Sigmoid colon (tissue), 7 donors: ENCODE results near the gene CYP2S1. TPM values are rescaled to one million over a fixed set of nuclear protein-coding genes. Genes with fewer than 3 reads are reported as not detected.

Experiments used
- DNase-seq: peaks from one replicate; pipeline ENCODE4 v3.0.0-alpha.2; 2019
- H3K27ac ChIP-seq, 4 donors: fragments of 200-600 bp; sonication (generic); one replicate each; pipeline ENCODE4 v1.5.1; 2016 to 2019; ENCODE audit warnings: mild to moderate bottlenecking in 1 of 4
- H3K27me3 ChIP-seq, 3 donors: fragments of 200-600 bp; sonication (generic); one replicate each; pipeline ENCODE4 v1.5.1; 2019; ENCODE audit warnings: mild to moderate bottlenecking in 1 of 3
- H3K36me3 ChIP-seq, 4 donors: fragments of 200-600 bp; sonication (generic); one replicate each; pipeline ENCODE4 v1.5.1; 2016 to 2019
- H3K4me1 ChIP-seq, 4 donors: fragments of 200-600 bp; sonication (generic); one replicate each; pipeline ENCODE4 v1.5.1; 2017 to 2019
- H3K4me3 ChIP-seq, 4 donors: fragments of 200-600 bp; sonication (generic); one replicate each; pipeline ENCODE4 v1.5.1; 2017 to 2019; ENCODE audit warnings: mild to moderate bottlenecking in 2 of 4, moderate library complexity in 1 of 4
- H3K9me3 ChIP-seq, 4 donors: fragments of 200-600 bp in 3 of 4; sonication (generic) in 3 of 4; one replicate each; pipeline versions ENCODE4 v1.5.1 to v1.6.1; 2013 to 2019
- EP300 ChIP-seq, 4 donors: sonication (generic); formaldehyde crosslinking; IDR thresholded peaks; one replicate each; pipeline ENCODE4 v1.6.1; 2017; ENCODE audit warnings: antibody characterized with exemption in 4 of 4
- POLR2A ChIP-seq, 2 donors: fragments of 450-650 bp; IDR thresholded peaks; one replicate each; pipeline ENCODE4 v1.6.1; 2016; ENCODE audit warnings: antibody characterized with exemption in 2 of 2, mild to moderate bottlenecking in 2 of 2, moderate library complexity in 2 of 2
- POLR2AphosphoS5 ChIP-seq, 4 donors: sonication (generic); formaldehyde crosslinking; IDR thresholded peaks; one replicate each; pipeline ENCODE4 v1.6.1; 2017; ENCODE audit warnings: antibody characterized with exemption in 4 of 4
- WGBS, 2 donors: extraction: QIAGEN DNeasy Blood & Tissue Kit; methylation state at CpG; one replicate each; pipeline ENCODE4 v1.1.7; 2013; 5-methylcytosine and 5-hydroxymethylcytosine counted together
- intact Hi-C: fragments of 100-400 bp; cut with DNase I; formaldehyde crosslinking; loops from one replicate; pipeline ENCODE4 v1.15.1; 2023
- polyA plus RNA-seq, 3 donors: library from polyadenylated mRNA; stranded (reverse); fragments of 200-250 nt; gene quantifications; one replicate each; pipeline ENCODE4 v1.2.3, GENCODE V29; 2013
- total RNA-seq, 4 donors: library from RNA; depleted of rRNA; stranded (reverse); fragments of >200 nt; gene quantifications; one replicate each; pipeline ENCODE4 v1.1.0, GENCODE V29; 2016
- TF ChIP-seq, protein P1 (sequence below), 4 experiments: fragments of 450-650 bp in 3 of 4; fragments of 200-600 bp in 1 of 4; IDR thresholded peaks; one replicate each; pipeline ENCODE4 v1.5.1; 2016 to 2019; ENCODE audit warnings: antibody characterized with exemption in 4 of 4, mild to moderate bottlenecking in 3 of 4, moderate library complexity in 2 of 4
- donor health status: healthy with polysubstance abuse.
- donor health status: Bipolar disorder and iron deficiency.
- donor health status: healthy.

CYP2S1 gene
- total and polyA plus RNA-seq, 7 donors: 0.41 to 18.6 (median 1.4) TPM

- intact Hi-C loops: no loop called here
- H3K4me3 ChIP-seq: no peak overlapping the region
- H3K27ac ChIP-seq: no peak overlapping the region
- 96 to 97% methylated on average over 7 of the region's 7 CpGs for WGBS, 2 donors
- no peaks in the 10 kb centered on the region for H3K27me3 ChIP-seq
- no peaks in the 10 kb centered on the region for H3K9me3 ChIP-seq
- H3K36me3 ChIP-seq: no peaks in the 10 kb centered on the region
- H3K4me1 ChIP-seq: no peaks in the 10 kb centered on the region
- TF ChIP-seq EP300 (IDR thresholded peaks at IDR 0.05) (no peak), POLR2AphosphoS5 (IDR thresholded peaks at IDR 0.05) (no peak), POLR2A (IDR thresholded peaks at IDR 0.05) (no peak)
- TF ChIP-seq, protein P1, sequence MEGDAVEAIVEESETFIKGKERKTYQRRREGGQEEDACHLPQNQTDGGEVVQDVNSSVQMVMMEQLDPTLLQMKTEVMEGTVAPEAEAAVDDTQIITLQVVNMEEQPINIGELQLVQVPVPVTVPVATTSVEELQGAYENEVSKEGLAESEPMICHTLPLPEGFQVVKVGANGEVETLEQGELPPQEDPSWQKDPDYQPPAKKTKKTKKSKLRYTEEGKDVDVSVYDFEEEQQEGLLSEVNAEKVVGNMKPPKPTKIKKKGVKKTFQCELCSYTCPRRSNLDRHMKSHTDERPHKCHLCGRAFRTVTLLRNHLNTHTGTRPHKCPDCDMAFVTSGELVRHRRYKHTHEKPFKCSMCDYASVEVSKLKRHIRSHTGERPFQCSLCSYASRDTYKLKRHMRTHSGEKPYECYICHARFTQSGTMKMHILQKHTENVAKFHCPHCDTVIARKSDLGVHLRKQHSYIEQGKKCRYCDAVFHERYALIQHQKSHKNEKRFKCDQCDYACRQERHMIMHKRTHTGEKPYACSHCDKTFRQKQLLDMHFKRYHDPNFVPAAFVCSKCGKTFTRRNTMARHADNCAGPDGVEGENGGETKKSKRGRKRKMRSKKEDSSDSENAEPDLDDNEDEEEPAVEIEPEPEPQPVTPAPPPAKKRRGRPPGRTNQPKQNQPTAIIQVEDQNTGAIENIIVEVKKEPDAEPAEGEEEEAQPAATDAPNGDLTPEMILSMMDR (IDR thresholded peaks at IDR 0.05): no peak
- no peak for DNase-seq
Measured at GRCh38 chr19:41154060-41154459, 39.0 kb upstream of the CYP2S1 start.

DNA sequence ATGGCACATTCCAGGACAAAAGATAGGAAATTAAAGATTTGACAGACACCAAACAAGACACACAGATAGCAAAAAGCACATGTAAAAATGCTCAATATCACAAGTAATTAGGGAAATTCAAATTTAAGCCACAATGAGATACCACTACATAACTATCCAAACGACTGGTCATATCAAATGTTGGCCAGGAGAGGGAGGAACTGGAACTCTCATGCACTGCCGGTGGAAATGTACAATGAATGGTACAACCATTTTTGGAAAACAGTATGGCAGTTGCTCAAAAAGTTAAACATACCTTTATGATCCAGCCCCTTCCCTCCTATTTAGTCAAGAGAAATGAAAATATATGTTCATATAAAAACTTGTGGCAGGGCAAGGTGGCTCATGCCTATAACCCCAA is 36.8 kb upstream of the CYP2S1 start:
- Histone ChIP-seq H3K27me3 (no peaks in the 10 kb centered on the region), H3K9me3 (no peaks in the 10 kb centered on the region), H3K36me3 (no peaks in the 10 kb centered on the region), H3K4me1 (no peaks in the 10 kb centered on the region), H3K4me3 (no peak overlapping the region), H3K27ac (no peak overlapping the region)
- DNase-seq: no peak
- TF ChIP-seq, protein P1 (IDR thresholded peaks at IDR 0.05): no peak
- TF ChIP-seq POLR2AphosphoS5 (IDR thresholded peaks at IDR 0.05) (no peak), EP300 (IDR thresholded peaks at IDR 0.05) (no peak), POLR2A (IDR thresholded peaks at IDR 0.05) (no peak)
- intact Hi-C loops: no loop called here
- 83 to 87% methylated on average over 2 of the region's 2 CpGs for WGBS, 2 donors

DNA sequence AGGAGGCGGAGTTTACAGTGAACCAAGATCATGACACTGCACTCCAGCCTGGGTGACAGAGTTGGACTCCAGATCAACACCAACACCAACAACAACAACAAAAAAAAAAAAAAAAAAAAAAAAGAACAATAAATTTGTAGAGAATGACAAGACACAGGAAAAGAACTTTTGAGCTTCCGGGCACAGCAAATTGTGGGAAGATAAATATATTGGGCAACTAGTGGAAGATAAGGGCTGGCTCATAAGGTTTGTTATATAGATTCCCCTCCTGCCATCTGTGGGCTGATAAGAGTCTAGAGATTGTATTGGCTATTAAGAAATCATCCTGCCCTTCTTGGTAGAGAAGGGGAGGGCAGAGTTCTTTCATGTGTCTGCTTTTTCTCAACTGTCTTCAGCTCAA is 33.1 kb upstream of the CYP2S1 start:
- no peaks in the 10 kb centered on the region for H3K27me3 ChIP-seq
- H3K4me1 ChIP-seq: no peaks in the 10 kb centered on the region
- no peaks in the 10 kb centered on the region for H3K36me3 ChIP-seq
- H3K9me3 ChIP-seq: no peaks in the 10 kb centered on the region
- no peak for DNase-seq
- intact Hi-C loops: no loop called here
- H3K27ac ChIP-seq: no peak overlapping the region
- no peak overlapping the region for H3K4me3 ChIP-seq
- WGBS, 2 donors: 74 to 78% methylated on average over 2 of the region's 2 CpGs
- TF ChIP-seq, protein P1 (IDR thresholded peaks at IDR 0.05): no peak
- TF ChIP-seq POLR2A (IDR thresholded peaks at IDR 0.05) (no peak), EP300 (IDR thresholded peaks at IDR 0.05) (no peak), POLR2AphosphoS5 (IDR thresholded peaks at IDR 0.05) (no peak)

GRCh38 chr19:41161903-41162302 is 31.1 kb upstream of the CYP2S1 start:
- no peaks in the 10 kb centered on the region for H3K36me3 ChIP-seq
- H3K4me3 ChIP-seq: no peak overlapping the region
- H3K4me1 ChIP-seq: no peaks in the 10 kb centered on the region
- H3K27ac ChIP-seq: no peak overlapping the region
- H3K9me3 ChIP-seq: no peaks in the 10 kb centered on the region
- no peaks in the 10 kb centered on the region for H3K27me3 ChIP-seq
- intact Hi-C loops: no loop called here
- DNase-seq: no peak
- TF ChIP-seq POLR2AphosphoS5 (IDR thresholded peaks at IDR 0.05) (no peak), POLR2A (IDR thresholded peaks at IDR 0.05) (no peak), EP300 (IDR thresholded peaks at IDR 0.05) (no peak)
- TF ChIP-seq, protein P1 (IDR thresholded peaks at IDR 0.05): no peak
- WGBS, 2 donors: 96% methylated on average over 5 of the region's 5 CpGs
